Measurements from ENCODE around the gene RFX1. TPM values are rescaled to one million over a fixed set of nuclear protein-coding genes. Genes with fewer than 3 reads are reported as not detected.

Gene RFX1
- total RNA-seq, 6 experiments from 2014 or later: 2.5 to 9.3 (median 5.7) TPM

GRCh38 chr19:13990085-13990484 is 16.0 kb downstream of the RFX1 start:
- no peaks in the 10 kb centered on the region for H3K9me3 ChIP-seq
- no peak overlapping the region for H3K4me3 ChIP-seq
- 100% methylated on average over 2 of the region's 8 CpGs for WGBS (ENCODE audit: insufficient coverage, low coverage, low lambda C conversion rate, missing lambda C conversion rate)
- intact Hi-C loops (cut with DNase I): no loop called here
- H3K4me1 ChIP-seq: peaks cover 0 to 11% (median 0%) of the 10 kb centered on the region in 4 donors
- TF ChIP-seq CTCF (IDR thresholded peaks at IDR 0.05) (no peak), POLR2A (IDR thresholded peaks at IDR 0.05) (no peak)
- peaks cover 0 to 16% (median 5%) of the 10 kb centered on the region in 4 donors for H3K36me3 ChIP-seq
- ATAC-seq: no peak
- no peak overlapping the region for H3K27ac ChIP-seq
- H3K27me3 ChIP-seq: no peaks in the 10 kb centered on the region
- DNase-seq: no peak

GRCh38 chr19:13989487-13989886 is 16.6 kb downstream of the RFX1 start:
- peaks cover 0 to 16% (median 5%) of the 10 kb centered on the region in 4 donors for H3K36me3 ChIP-seq
- H3K4me3 ChIP-seq: no peak overlapping the region
- no peaks in the 10 kb centered on the region for H3K27me3 ChIP-seq
- DNase-seq: no peak
- WGBS (ENCODE audit: insufficient coverage, low coverage, low lambda C conversion rate, missing lambda C conversion rate): 87% methylated on average over 7 of the region's 7 CpGs
- TF ChIP-seq POLR2A (IDR thresholded peaks at IDR 0.05): no peak
- no peak for TF ChIP-seq CTCF (IDR thresholded peaks at IDR 0.05)
- ATAC-seq: no peak
- peaks cover 0 to 8% (median 0%) of the 10 kb centered on the region in 4 donors for H3K4me1 ChIP-seq
- H3K9me3 ChIP-seq: no peaks in the 10 kb centered on the region
- intact Hi-C loops (cut with DNase I): no loop called here
- no peak overlapping the region for H3K27ac ChIP-seq

- Histone ChIP-seq H3K4me3 (no peak overlapping the region), H3K27ac (peak overlapping the region; percentile 58 to 80 (median 69)), H3K4me1 (peaks cover 0 to 8% (median 0%) of the 10 kb centered on the region in 4 donors), H3K9me3 (no peaks in the 10 kb centered on the region), H3K36me3 (peaks cover 0 to 9% (median 3%) of the 10 kb centered on the region in 4 donors), H3K27me3 (no peaks in the 10 kb centered on the region)
- WGBS (ENCODE audit: insufficient coverage, low coverage, low lambda C conversion rate, missing lambda C conversion rate): 89% methylated on average over 7 of the region's 17 CpGs
- DNase-seq: no peak
- peak; percentile 5 to 49 (median 18) for ATAC-seq
- TF ChIP-seq POLR2A (IDR thresholded peaks at IDR 0.05) (no peak), CTCF (IDR thresholded peaks at IDR 0.05) (no peak)
- intact Hi-C loops (cut with DNase I): no loop called here
Measured at GRCh38 chr19:13987101-13987890, 18.8 kb downstream of the RFX1 start.

GRCh38 chr19:13986348-13986904 is 19.7 kb downstream of the RFX1 start:
- TF ChIP-seq POLR2A (IDR thresholded peaks at IDR 0.05) (no peak), CTCF (IDR thresholded peaks at IDR 0.05) (no peak)
- no peaks in the 10 kb centered on the region for H3K27me3 ChIP-seq
- H3K36me3 ChIP-seq: peaks cover 0 to 6% (median 2%) of the 10 kb centered on the region in 4 donors
- no peak overlapping the region for H3K4me3 ChIP-seq
- ATAC-seq (peak; percentile 72 to 85 (median 78)), DNase-seq (peak; percentile 81 to 89 (median 88))
- peak overlapping the region; percentile 58 to 80 (median 69) for H3K27ac ChIP-seq
- no peaks in the 10 kb centered on the region for H3K9me3 ChIP-seq
- 48% methylated on average over 4 of the region's 19 CpGs for WGBS (ENCODE audit: insufficient coverage, low coverage, low lambda C conversion rate, missing lambda C conversion rate)
- intact Hi-C loops (cut with DNase I): no loop called here
- peaks cover 0 to 8% (median 0%) of the 10 kb centered on the region in 4 donors for H3K4me1 ChIP-seq
